ENCODE data around the gene MAPKAP1.

The MAPKAP1 gene

GRCh38 chr9:125564631-125565030 is 142.4 kb downstream of the MAPKAP1 start:
- H3K9ac ChIP-seq (ENCODE audit: low read length): no peak overlapping the region
- no peak overlapping the region for H3K27ac ChIP-seq (ENCODE audit: low read depth, low read length, poor library complexity, severe bottlenecking)
- H3K79me2 ChIP-seq (ENCODE audit: insufficient read depth, low read length): no peaks in the 10 kb centered on the region
- peaks cover 9% of the 10 kb centered on the region for H3K4me1 ChIP-seq (ENCODE audit: insufficient read depth, low read length, severe bottlenecking)
- H3K9me3 ChIP-seq (ENCODE audit: low read length): no peaks in the 10 kb centered on the region
- no peaks in the 10 kb centered on the region for H3K27me3 ChIP-seq (ENCODE audit: insufficient read depth, low read length)
- no peak overlapping the region for H3K4me3 ChIP-seq (ENCODE audit: low read depth, low read length, poor library complexity, severe bottlenecking)
- TF ChIP-seq EZH2 (IDR thresholded peaks at IDR 0.05; ENCODE audit: borderline replicate concordance, low read length): no peak
- TF ChIP-seq, protein P1, sequence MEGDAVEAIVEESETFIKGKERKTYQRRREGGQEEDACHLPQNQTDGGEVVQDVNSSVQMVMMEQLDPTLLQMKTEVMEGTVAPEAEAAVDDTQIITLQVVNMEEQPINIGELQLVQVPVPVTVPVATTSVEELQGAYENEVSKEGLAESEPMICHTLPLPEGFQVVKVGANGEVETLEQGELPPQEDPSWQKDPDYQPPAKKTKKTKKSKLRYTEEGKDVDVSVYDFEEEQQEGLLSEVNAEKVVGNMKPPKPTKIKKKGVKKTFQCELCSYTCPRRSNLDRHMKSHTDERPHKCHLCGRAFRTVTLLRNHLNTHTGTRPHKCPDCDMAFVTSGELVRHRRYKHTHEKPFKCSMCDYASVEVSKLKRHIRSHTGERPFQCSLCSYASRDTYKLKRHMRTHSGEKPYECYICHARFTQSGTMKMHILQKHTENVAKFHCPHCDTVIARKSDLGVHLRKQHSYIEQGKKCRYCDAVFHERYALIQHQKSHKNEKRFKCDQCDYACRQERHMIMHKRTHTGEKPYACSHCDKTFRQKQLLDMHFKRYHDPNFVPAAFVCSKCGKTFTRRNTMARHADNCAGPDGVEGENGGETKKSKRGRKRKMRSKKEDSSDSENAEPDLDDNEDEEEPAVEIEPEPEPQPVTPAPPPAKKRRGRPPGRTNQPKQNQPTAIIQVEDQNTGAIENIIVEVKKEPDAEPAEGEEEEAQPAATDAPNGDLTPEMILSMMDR (IDR thresholded peaks at IDR 0.05; ENCODE audit: low read length): no peak
- no peak overlapping the region for H2AFZ ChIP-seq (ENCODE audit: low read length)
- H3K4me2 ChIP-seq (ENCODE audit: low read length): no peak overlapping the region
- H3K36me3 ChIP-seq (ENCODE audit: insufficient read depth, low read length): no peaks in the 10 kb centered on the region; the same call in 1 of the 2 replicates
- H4K20me1 ChIP-seq (ENCODE audit: insufficient read depth, low read length): no peaks in the 10 kb centered on the region
- H3K9me2 ChIP-seq (ENCODE audit: low read depth, low read length): no peaks in the 10 kb centered on the region
- no peaks in the 10 kb centered on the region for H3F3A ChIP-seq (ENCODE audit: insufficient read depth, low read length)

- no peak overlapping the region for H3K27ac ChIP-seq (ENCODE audit: low read depth, low read length, poor library complexity, severe bottlenecking)
These were observed 145.4 kb downstream of the MAPKAP1 start for GRCh38 chr9:125561509-125562148.

DNA sequence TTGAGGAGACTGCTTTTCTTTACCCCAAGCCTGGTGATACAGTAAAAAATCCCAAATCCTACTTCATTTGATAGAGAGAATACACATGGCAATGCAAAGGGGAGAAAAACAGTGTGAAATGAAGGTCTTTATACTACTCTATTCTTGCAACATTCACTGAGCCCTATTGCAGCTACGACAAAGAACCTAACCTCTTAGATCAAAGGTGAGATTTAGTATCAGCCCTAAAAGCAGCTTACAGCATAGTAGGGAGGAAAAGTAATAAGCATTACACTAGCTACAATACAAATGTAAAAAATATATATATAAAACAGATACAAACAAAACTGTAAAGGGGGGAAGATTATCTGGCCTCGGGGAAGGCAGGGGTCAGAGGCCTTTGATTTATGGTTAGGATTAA is 147.1 kb downstream of the MAPKAP1 start:
- no peak overlapping the region for H3K4me2 ChIP-seq (ENCODE audit: low read length)
- no peak overlapping the region for H3K4me3 ChIP-seq (ENCODE audit: low read depth, low read length, poor library complexity, severe bottlenecking)
- no peak overlapping the region for H2AFZ ChIP-seq (ENCODE audit: low read length)
- H3K27me3 ChIP-seq (ENCODE audit: insufficient read depth, low read length): no peaks in the 10 kb centered on the region
- no peaks in the 10 kb centered on the region for H4K20me1 ChIP-seq (ENCODE audit: insufficient read depth, low read length)
- H3K36me3 ChIP-seq (ENCODE audit: insufficient read depth, low read length): no peaks in the 10 kb centered on the region; the same call in 1 of the 2 replicates
- H3K9ac ChIP-seq (ENCODE audit: low read length): no peak overlapping the region
- no peaks in the 10 kb centered on the region for H3K9me2 ChIP-seq (ENCODE audit: low read depth, low read length)
- no peak overlapping the region for H3K27ac ChIP-seq (ENCODE audit: low read depth, low read length, poor library complexity, severe bottlenecking)
- TF ChIP-seq, protein P1 (IDR thresholded peaks at IDR 0.05; ENCODE audit: low read length): no peak
- TF ChIP-seq EZH2 (IDR thresholded peaks at IDR 0.05; ENCODE audit: borderline replicate concordance, low read length): no peak
- peaks cover 9% of the 10 kb centered on the region for H3K4me1 ChIP-seq (ENCODE audit: insufficient read depth, low read length, severe bottlenecking)
- no peaks in the 10 kb centered on the region for H3F3A ChIP-seq (ENCODE audit: insufficient read depth, low read length)
- no peaks in the 10 kb centered on the region for H3K79me2 ChIP-seq (ENCODE audit: insufficient read depth, low read length)
- no peaks in the 10 kb centered on the region for H3K9me3 ChIP-seq (ENCODE audit: low read length)

More at GRCh38 chr9:125561509-125562148, 145.4 kb downstream of the MAPKAP1 start:
- no peaks in the 10 kb centered on the region for H3K9me3 ChIP-seq (ENCODE audit: low read length)
- no peak overlapping the region for H3K4me3 ChIP-seq (ENCODE audit: low read depth, low read length, poor library complexity, severe bottlenecking)
- no peaks in the 10 kb centered on the region for H3K9me2 ChIP-seq (ENCODE audit: low read depth, low read length)
- no peaks in the 10 kb centered on the region for H3K27me3 ChIP-seq (ENCODE audit: insufficient read depth, low read length)
- no peak overlapping the region for H3K9ac ChIP-seq (ENCODE audit: low read length)
- no peaks in the 10 kb centered on the region for H3K79me2 ChIP-seq (ENCODE audit: insufficient read depth, low read length)
- peaks cover 9% of the 10 kb centered on the region for H3K4me1 ChIP-seq (ENCODE audit: insufficient read depth, low read length, severe bottlenecking)
- H4K20me1 ChIP-seq (ENCODE audit: insufficient read depth, low read length): no peaks in the 10 kb centered on the region
- H2AFZ ChIP-seq (ENCODE audit: low read length): no peak overlapping the region
- H3F3A ChIP-seq (ENCODE audit: insufficient read depth, low read length): no peaks in the 10 kb centered on the region
- H3K4me2 ChIP-seq (ENCODE audit: low read length): no peak overlapping the region
- no peak for TF ChIP-seq EZH2 (IDR thresholded peaks at IDR 0.05; ENCODE audit: borderline replicate concordance, low read length)
- TF ChIP-seq, protein P1 (IDR thresholded peaks at IDR 0.05; ENCODE audit: low read length): no peak
- no peaks in the 10 kb centered on the region; the same call in 1 of the 2 replicates for H3K36me3 ChIP-seq (ENCODE audit: insufficient read depth, low read length)
